HL-60 (cell line): ENCODE data around the gene CYB5RL.

Experiments
- POLR2AphosphoS5 ChIP-seq: IDR thresholded peaks from 2 replicates; pipeline ENCODE4 v1.6.1; 2012; ENCODE audit warnings: low read depth
- TF ChIP-seq, protein P1 (sequence below): IDR thresholded peaks from one replicate; pipeline ENCODE4 v1.5.1; 2011; ENCODE audit warnings: low read length, control low read depth, inconsistent platforms; ENCODE audit not compliant: insufficient read depth

DNA sequence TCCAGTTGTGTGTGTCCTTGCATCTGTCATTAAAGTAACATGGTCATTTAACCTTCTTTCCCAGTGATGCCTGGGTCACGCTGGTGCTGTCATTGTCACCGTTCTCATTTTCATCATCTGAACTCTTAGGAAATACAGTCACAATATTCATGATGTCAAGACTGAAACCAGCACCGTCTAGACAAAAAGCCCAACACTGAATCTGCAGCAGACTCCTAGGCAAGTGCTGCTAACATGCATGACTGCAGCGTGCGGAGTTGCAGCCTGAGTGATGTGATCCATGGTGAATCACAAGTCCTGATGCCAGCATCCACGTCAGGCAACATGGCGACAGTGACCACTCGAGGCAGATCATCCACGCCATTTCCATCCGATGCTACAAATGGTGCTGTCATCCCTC, 37.8 kb upstream of the CYB5RL start:
- TF ChIP-seq POLR2AphosphoS5 = no peak
- TF ChIP-seq, protein P1, sequence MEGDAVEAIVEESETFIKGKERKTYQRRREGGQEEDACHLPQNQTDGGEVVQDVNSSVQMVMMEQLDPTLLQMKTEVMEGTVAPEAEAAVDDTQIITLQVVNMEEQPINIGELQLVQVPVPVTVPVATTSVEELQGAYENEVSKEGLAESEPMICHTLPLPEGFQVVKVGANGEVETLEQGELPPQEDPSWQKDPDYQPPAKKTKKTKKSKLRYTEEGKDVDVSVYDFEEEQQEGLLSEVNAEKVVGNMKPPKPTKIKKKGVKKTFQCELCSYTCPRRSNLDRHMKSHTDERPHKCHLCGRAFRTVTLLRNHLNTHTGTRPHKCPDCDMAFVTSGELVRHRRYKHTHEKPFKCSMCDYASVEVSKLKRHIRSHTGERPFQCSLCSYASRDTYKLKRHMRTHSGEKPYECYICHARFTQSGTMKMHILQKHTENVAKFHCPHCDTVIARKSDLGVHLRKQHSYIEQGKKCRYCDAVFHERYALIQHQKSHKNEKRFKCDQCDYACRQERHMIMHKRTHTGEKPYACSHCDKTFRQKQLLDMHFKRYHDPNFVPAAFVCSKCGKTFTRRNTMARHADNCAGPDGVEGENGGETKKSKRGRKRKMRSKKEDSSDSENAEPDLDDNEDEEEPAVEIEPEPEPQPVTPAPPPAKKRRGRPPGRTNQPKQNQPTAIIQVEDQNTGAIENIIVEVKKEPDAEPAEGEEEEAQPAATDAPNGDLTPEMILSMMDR = no peak
